ENCODE measurements around the gene INO80. TPM values are rescaled to one million over a fixed set of nuclear protein-coding genes. Genes with fewer than 3 reads are reported as not detected.

The INO80 gene
- total RNA-seq, 2 donors from 2014 or later, result 27.2 to 64.4 TPM

DNA sequence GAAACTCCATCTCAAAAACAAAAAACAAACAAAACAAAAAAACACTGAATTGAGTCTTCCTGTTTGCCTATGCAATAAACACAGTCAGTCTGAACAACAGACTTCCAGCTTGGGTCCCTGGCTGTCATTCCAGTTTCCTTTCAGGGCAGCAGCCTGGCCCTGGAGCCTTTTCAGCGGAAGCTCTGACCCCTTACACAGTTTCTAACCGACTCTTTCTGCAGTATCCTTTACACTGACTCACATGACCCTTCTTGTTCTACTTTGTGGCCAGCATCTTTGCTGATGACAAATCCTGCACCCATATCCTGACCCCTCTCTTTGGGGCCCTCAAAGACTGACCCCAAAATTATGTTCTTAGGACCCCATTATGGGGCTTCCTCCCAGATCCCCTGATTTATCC lies 38.3 kb upstream of the INO80 start:
- Histone ChIP-seq H3K27me3 (replicated peaks; ENCODE audit: insufficient read depth) (no peaks in the 10 kb centered on the region), H3K9me3 (no peaks in the 10 kb centered on the region), H3K27ac (no peak overlapping the region), H3K4me3 (no peak overlapping the region), H3K36me3 (no peaks in the 10 kb centered on the region), H3K4me1 (ENCODE audit: control insufficient read depth in 1 of 2, low read depth in 2 of 2) (no peaks in the 10 kb centered on the region)
- TF ChIP-seq, protein P1, sequence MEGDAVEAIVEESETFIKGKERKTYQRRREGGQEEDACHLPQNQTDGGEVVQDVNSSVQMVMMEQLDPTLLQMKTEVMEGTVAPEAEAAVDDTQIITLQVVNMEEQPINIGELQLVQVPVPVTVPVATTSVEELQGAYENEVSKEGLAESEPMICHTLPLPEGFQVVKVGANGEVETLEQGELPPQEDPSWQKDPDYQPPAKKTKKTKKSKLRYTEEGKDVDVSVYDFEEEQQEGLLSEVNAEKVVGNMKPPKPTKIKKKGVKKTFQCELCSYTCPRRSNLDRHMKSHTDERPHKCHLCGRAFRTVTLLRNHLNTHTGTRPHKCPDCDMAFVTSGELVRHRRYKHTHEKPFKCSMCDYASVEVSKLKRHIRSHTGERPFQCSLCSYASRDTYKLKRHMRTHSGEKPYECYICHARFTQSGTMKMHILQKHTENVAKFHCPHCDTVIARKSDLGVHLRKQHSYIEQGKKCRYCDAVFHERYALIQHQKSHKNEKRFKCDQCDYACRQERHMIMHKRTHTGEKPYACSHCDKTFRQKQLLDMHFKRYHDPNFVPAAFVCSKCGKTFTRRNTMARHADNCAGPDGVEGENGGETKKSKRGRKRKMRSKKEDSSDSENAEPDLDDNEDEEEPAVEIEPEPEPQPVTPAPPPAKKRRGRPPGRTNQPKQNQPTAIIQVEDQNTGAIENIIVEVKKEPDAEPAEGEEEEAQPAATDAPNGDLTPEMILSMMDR (IDR thresholded peaks at IDR 0.05), result no peak
- ATAC-seq (ENCODE audit: insufficient number of reproducible peaks, low FRiP score, low read depth) (no peak), DNase-seq (ENCODE audit: low spot score) (no peak)

DNA sequence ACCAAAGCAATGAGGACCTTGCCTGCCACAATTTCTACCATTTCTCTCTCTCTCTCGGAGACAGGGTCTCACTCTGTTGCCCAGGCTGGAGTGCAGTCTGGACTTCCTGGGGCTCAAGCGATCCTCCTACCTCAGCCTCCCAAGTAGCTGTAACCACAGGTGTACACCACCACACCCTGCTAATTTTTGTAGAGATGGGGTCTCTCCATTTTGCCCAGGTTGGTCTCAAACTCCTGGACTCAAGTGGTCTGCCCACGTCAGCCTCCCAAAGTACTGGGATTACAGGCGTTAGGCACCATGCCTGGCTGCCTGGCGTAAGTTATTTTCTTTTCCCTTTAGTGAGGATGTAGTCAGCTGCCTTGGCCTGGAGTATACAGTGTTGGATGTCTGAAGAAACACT lies 37.7 kb upstream of the INO80 start:
- Histone ChIP-seq H3K4me3 (no peak overlapping the region), H3K36me3 (no peaks in the 10 kb centered on the region), H3K9me3 (no peaks in the 10 kb centered on the region), H3K27ac (no peak overlapping the region), H3K4me1 (ENCODE audit: control insufficient read depth in 1 of 2, low read depth in 2 of 2) (no peaks in the 10 kb centered on the region), H3K27me3 (replicated peaks; ENCODE audit: insufficient read depth) (no peaks in the 10 kb centered on the region)
- no peak for ATAC-seq (ENCODE audit: insufficient number of reproducible peaks, low FRiP score, low read depth)
- TF ChIP-seq, protein P1 (IDR thresholded peaks at IDR 0.05), result no peak
- DNase-seq (ENCODE audit: low spot score), result no peak

- H3K9me3 ChIP-seq, result no peaks in the 10 kb centered on the region
- H3K4me1 ChIP-seq (ENCODE audit: control insufficient read depth in 1 of 2, low read depth in 2 of 2), result no peaks in the 10 kb centered on the region
- H3K4me3 ChIP-seq, result no peak overlapping the region
- H3K36me3 ChIP-seq, result no peaks in the 10 kb centered on the region
- no peak for DNase-seq (ENCODE audit: low spot score)
- no peak for ATAC-seq (ENCODE audit: insufficient number of reproducible peaks, low FRiP score, low read depth)
- TF ChIP-seq, protein P1 (IDR thresholded peaks at IDR 0.05), result no peak
- H3K27me3 ChIP-seq (replicated peaks; ENCODE audit: insufficient read depth), result no peaks in the 10 kb centered on the region
- no peak overlapping the region for H3K27ac ChIP-seq
Observed at GRCh38 chr15:41151451-41152005, 35.4 kb upstream of the INO80 start.

DNA sequence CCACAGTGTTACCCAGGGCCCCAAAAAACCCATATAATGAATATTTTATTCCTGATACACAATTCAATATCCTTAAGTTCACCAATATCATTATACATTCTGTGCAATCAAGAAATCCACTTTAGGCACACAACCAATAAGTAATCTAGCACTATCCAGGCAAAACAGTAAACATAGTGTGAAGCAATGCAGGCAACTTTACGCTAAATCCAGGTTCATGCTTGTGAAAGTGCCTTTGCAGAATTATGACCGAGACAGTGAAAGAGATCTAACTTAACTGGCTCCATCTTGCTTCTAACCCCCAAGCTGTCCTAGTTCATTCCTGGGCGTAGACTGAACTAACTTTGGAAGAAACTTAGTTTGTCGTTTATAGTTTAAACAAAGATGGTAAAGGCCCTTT lies 34.2 kb upstream of the INO80 start:
- Histone ChIP-seq H3K9me3 (no peaks in the 10 kb centered on the region), H3K4me1 (ENCODE audit: control insufficient read depth in 1 of 2, low read depth in 2 of 2) (no peaks in the 10 kb centered on the region), H3K27me3 (replicated peaks; ENCODE audit: insufficient read depth) (no peaks in the 10 kb centered on the region), H3K27ac (no peak overlapping the region), H3K4me3 (no peak overlapping the region), H3K36me3 (no peaks in the 10 kb centered on the region)
- ATAC-seq (ENCODE audit: insufficient number of reproducible peaks, low FRiP score, low read depth), result no peak
- no peak for DNase-seq (ENCODE audit: low spot score)
- TF ChIP-seq, protein P1 (IDR thresholded peaks at IDR 0.05), result no peak

DNA sequence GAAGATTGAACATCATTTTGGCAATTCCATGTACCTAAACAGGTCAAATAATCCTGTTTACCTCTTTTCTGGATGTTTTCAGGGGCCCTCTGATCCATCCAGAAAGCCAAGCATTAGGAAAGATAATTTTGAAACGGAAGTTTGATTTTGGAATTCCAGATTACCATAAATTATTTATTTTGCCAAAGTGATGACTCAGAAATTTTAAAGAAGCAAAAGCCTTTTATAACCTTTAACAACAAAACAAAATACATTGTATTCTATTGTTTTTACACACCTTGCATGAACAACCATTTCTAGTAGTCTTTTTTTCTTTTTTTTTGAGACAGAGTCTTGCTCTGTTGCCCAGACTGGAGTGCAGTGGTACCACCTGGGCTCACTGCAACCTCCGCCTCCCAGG lies 32.0 kb upstream of the INO80 start:
- Histone ChIP-seq H3K4me1 (ENCODE audit: control insufficient read depth in 1 of 2, low read depth in 2 of 2) (no peaks in the 10 kb centered on the region), H3K4me3 (no peak overlapping the region), H3K27me3 (replicated peaks; ENCODE audit: insufficient read depth) (no peaks in the 10 kb centered on the region), H3K9me3 (no peaks in the 10 kb centered on the region), H3K27ac (no peak overlapping the region), H3K36me3 (no peaks in the 10 kb centered on the region)
- TF ChIP-seq, protein P1 (IDR thresholded peaks at IDR 0.05), result no peak
- DNase-seq (ENCODE audit: low spot score) (no peak), ATAC-seq (ENCODE audit: insufficient number of reproducible peaks, low FRiP score, low read depth) (no peak)
